Cardiac muscle cell (in vitro differentiated cells and primary cell): ENCODE data around the gene SLC22A13. TPM values are rescaled to one million over a fixed set of nuclear protein-coding genes. Genes with fewer than 3 reads are reported as not detected.

Experiments used
- DNase-seq, 2 donors: peaks; one replicate each; pipeline versions ENCODE4 v3.0.0 to v3.0.0-alpha.2; 2010 to 2017; ENCODE audit warnings: low read depth in 1 of 2, low spot score in 1 of 2
- H3K27ac ChIP-seq: fragments of 200-600 bp; sonication (generic); 2 replicates; pipeline ENCODE4 v1.5.1; 2016
- H3K27me3 ChIP-seq: fragments of 200-600 bp; sonication (generic); 2 replicates; pipeline ENCODE4 v1.6.0; 2016; ENCODE audit warnings: control low read depth
- H3K36me3 ChIP-seq: fragments of 200-600 bp; sonication (generic); 2 replicates; pipeline ENCODE4 v1.5.1; 2016; ENCODE audit warnings: control low read depth
- H3K4me1 ChIP-seq: fragments of 200-600 bp; sonication (generic); 2 replicates; pipeline ENCODE4 v1.8.1; 2017; ENCODE audit warnings: low read depth, mild to moderate bottlenecking, mixed run types
- H3K4me3 ChIP-seq: fragments of 200-600 bp; sonication (generic); 2 replicates; pipeline ENCODE4 v1.5.1; 2016; ENCODE audit warnings: mild to moderate bottlenecking
- H3K9me3 ChIP-seq: fragments of 200-600 bp; sonication (generic); 2 replicates; pipeline ENCODE4 v1.5.1; 2017; ENCODE audit warnings: low read depth, mild to moderate bottlenecking, control low read depth
- polyA plus RNA-seq: library from polyadenylated mRNA; unstranded; fragments of >200 nt; fragmentation: Nextera tagmentation; extraction: Ambion mirVana; gene quantifications from 2 replicates; pipeline ENCODE4 v1.2.1, GENCODE V29; 2016
- total RNA-seq: library from RNA; depleted of rRNA; stranded (reverse); fragments of >200 nt; gene quantifications from 2 replicates; pipeline ENCODE4 v1.2.3, GENCODE V29; 2016
- TF ChIP-seq, protein P1 (sequence below): IDR thresholded peaks from 2 replicates; pipeline ENCODE4 v1.5.1; 2012; ENCODE audit warnings: low read depth, mild to moderate bottlenecking, low read length

The SLC22A13 gene
- total and polyA plus RNA-seq, 2 experiments from 2014 or later: 0.37 to 0.39 TPM

DNA sequence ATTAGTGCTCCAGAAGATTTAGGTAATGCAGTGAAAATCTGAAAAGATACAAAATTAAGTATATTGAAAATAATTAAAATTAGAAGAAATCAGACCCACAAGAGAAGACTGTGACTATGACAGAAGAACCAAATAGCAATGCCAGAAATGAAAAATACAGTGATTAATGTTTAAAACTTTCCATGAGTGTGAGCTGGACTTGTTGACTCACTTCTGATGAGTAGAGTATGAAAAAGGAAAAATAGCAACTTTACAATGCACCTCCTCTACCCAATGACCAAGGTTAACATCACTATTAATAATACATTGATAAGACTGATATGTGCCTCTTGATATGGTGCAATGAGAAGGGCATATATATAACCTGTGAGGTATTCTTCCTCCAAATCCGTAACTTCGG is 39.3 kb upstream of the SLC22A13 start:
- no peaks in the 10 kb centered on the region for H3K27me3 ChIP-seq
- H3K27ac ChIP-seq: no peak overlapping the region
- H3K4me3 ChIP-seq: no peak overlapping the region
- no peaks in the 10 kb centered on the region for H3K4me1 ChIP-seq
- H3K36me3 ChIP-seq: peaks cover 19% of the 10 kb centered on the region
- H3K9me3 ChIP-seq: no peaks in the 10 kb centered on the region
- TF ChIP-seq, protein P1, sequence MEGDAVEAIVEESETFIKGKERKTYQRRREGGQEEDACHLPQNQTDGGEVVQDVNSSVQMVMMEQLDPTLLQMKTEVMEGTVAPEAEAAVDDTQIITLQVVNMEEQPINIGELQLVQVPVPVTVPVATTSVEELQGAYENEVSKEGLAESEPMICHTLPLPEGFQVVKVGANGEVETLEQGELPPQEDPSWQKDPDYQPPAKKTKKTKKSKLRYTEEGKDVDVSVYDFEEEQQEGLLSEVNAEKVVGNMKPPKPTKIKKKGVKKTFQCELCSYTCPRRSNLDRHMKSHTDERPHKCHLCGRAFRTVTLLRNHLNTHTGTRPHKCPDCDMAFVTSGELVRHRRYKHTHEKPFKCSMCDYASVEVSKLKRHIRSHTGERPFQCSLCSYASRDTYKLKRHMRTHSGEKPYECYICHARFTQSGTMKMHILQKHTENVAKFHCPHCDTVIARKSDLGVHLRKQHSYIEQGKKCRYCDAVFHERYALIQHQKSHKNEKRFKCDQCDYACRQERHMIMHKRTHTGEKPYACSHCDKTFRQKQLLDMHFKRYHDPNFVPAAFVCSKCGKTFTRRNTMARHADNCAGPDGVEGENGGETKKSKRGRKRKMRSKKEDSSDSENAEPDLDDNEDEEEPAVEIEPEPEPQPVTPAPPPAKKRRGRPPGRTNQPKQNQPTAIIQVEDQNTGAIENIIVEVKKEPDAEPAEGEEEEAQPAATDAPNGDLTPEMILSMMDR: no peak
- DNase-seq: no peak

DNA sequence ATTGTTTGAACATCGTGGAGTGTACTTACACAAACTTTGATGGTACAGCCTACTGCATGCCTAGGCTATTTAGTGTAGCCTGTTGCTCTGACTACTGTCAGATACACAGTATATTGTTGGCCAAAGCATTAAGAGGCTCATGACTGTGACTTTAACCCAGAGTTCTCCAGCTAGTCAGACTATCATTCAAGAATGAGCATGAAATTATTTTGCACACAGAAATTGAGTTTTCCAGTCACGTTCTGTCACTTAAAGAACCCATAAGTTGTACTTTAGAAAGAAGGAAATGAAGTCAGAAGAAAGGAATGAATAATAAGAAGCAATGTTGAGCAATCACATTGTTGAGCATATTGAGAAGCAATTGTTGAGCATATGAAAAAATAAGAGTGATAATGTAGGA is 37.6 kb upstream of the SLC22A13 start:
- peaks cover 19% of the 10 kb centered on the region for H3K36me3 ChIP-seq
- no peak overlapping the region for H3K27ac ChIP-seq
- DNase-seq: peak in 1 of 2 donors; percentile 76
- no peaks in the 10 kb centered on the region for H3K27me3 ChIP-seq
- TF ChIP-seq, protein P1: no peak
- H3K9me3 ChIP-seq: no peaks in the 10 kb centered on the region
- no peak overlapping the region for H3K4me3 ChIP-seq
- H3K4me1 ChIP-seq: no peaks in the 10 kb centered on the region

DNA sequence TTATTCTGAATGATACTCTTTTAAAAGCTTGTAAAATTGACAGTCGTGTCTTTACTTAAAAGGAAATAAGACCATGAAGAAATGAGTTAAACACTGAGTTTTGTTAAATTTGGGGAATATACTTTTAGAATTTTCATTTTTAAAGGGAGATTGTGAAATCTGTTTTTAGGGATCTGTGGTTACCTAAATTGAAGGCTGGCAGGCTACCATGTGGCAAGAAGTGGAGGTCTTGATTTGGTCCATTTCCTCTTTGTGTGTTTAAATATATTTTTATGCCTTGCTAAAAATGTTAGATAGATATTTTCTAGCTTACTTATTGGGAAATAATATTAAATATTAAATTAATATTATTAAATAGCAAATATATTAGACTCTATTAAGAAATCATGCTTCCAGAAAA is 36.6 kb upstream of the SLC22A13 start:
- H3K9me3 ChIP-seq: no peaks in the 10 kb centered on the region
- H3K27me3 ChIP-seq: no peaks in the 10 kb centered on the region
- peaks cover 19% of the 10 kb centered on the region for H3K36me3 ChIP-seq
- no peak overlapping the region for H3K27ac ChIP-seq
- peak in 1 of 2 donors; percentile 49 for DNase-seq
- H3K4me1 ChIP-seq: no peaks in the 10 kb centered on the region
- H3K4me3 ChIP-seq: no peak overlapping the region
- TF ChIP-seq, protein P1: no peak

DNA sequence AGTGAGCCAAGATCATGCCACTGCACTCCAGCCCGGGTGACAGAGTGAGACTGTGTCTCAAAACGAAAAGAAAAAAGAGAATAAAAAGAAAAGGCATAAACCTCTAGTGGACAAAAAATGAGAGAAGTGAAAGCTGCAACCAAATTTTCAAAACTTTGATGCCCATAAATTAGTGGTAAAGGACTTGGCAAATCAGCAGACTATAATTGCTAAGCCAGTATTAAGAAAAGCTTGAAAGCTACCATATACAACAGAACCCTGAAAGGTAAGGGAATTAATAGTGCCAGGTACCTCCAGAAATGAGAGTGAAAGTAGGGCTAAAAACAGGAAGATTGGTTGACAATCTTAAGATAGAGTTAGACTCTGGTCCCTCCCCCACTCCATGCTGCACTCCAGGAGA is 32.9 kb upstream of the SLC22A13 start:
- no peak overlapping the region for H3K27ac ChIP-seq
- no peaks in the 10 kb centered on the region for H3K9me3 ChIP-seq
- TF ChIP-seq, protein P1: no peak
- H3K36me3 ChIP-seq: peaks cover 21% of the 10 kb centered on the region
- H3K4me1 ChIP-seq: no peaks in the 10 kb centered on the region
- DNase-seq: no peak
- H3K4me3 ChIP-seq: no peak overlapping the region
- H3K27me3 ChIP-seq: no peaks in the 10 kb centered on the region

DNA sequence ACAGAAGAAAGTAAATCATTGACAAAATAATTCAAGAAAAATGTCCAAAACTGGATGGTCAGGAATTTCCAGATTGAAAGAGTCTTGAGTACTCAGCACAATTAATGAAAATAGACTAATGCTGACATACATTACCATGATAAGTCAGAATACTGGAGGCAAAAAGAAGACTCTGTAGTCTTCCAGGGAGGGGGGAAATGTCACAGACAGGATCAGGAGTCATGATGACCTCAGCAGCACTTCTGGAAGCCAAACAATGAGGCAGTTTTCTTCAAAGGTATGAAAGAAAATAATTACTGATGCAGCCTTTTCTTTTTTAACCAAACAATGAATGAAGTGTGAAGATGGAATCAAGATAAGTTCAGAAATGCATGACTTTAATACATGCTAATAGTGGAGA is 30.1 kb upstream of the SLC22A13 start:
- Histone ChIP-seq H3K36me3 (peaks cover 20% of the 10 kb centered on the region), H3K27ac (no peak overlapping the region), H3K27me3 (no peaks in the 10 kb centered on the region), H3K4me1 (no peaks in the 10 kb centered on the region), H3K4me3 (no peak overlapping the region), H3K9me3 (no peaks in the 10 kb centered on the region)
- TF ChIP-seq, protein P1: no peak
- no peak for DNase-seq
